Measurements from ENCODE around the gene SYTL2. TPM values are rescaled to one million over a fixed set of nuclear protein-coding genes. Genes with fewer than 3 reads are reported as not detected.

SYTL2 gene
- total and polyA plus RNA-seq, 9 donors = 4.2 to 26.1 (median 8.2) TPM

DNA sequence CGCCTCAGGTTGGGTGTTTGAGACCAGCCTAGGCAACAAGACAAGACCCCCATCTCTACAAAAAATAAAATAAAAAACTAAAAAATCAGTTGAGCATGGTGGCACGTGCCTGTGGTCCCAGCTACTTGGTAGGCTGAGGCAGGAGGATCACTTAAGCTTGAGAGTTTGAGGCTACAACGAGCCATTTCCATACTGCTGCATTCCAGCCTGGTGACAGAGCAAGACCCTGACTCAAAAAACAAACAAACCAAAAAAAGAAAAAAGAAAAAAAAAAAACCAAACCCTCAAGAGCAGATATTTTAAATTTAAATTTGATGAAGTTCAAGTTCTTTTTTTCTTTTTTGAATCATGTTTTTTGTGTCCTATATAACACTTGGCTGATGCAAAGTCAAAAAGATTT lies 37.1 kb upstream of the SYTL2 start:
- no peak overlapping the region for H3K4me3 ChIP-seq
- DNase-seq = no peak
- intact Hi-C loops (cut with DNase I) = no loop called here
- no peaks in the 10 kb centered on the region for H3K27me3 ChIP-seq
- H3K9me3 ChIP-seq = no peaks in the 10 kb centered on the region
- no peaks in the 10 kb centered on the region for H3K4me1 ChIP-seq (ENCODE audit: insufficient read depth)
- no peak for TF ChIP-seq POLR2A (IDR thresholded peaks at IDR 0.05)
- TF ChIP-seq, protein P1, sequence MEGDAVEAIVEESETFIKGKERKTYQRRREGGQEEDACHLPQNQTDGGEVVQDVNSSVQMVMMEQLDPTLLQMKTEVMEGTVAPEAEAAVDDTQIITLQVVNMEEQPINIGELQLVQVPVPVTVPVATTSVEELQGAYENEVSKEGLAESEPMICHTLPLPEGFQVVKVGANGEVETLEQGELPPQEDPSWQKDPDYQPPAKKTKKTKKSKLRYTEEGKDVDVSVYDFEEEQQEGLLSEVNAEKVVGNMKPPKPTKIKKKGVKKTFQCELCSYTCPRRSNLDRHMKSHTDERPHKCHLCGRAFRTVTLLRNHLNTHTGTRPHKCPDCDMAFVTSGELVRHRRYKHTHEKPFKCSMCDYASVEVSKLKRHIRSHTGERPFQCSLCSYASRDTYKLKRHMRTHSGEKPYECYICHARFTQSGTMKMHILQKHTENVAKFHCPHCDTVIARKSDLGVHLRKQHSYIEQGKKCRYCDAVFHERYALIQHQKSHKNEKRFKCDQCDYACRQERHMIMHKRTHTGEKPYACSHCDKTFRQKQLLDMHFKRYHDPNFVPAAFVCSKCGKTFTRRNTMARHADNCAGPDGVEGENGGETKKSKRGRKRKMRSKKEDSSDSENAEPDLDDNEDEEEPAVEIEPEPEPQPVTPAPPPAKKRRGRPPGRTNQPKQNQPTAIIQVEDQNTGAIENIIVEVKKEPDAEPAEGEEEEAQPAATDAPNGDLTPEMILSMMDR (IDR thresholded peaks at IDR 0.05) = no peak
- no peak for TF ChIP-seq EP300 (IDR thresholded peaks at IDR 0.05)
- no peaks in the 10 kb centered on the region for H3K36me3 ChIP-seq
- no peak overlapping the region for H3K27ac ChIP-seq
- WGBS, 3 donors = 92 to 94% (median 93%) methylated on average over 3 of the region's 3 CpGs

DNA sequence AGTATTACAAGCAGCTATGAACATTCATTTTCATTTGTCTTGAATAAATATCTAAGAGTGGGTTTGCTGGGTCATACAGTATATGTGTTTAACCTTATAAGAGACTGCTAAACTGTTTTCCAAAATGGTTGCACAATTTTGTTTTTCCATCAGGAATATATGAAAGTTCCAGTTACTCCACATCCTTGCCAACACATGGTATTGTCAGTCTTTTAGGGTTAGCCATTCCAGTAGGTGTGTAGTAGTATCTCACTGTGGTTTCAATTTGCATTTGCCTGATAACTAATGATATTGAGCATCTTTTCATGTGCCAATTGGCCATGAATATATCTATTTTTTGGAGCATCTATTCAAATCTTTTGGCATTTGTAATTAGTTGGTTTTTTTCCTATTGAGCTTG lies 36.5 kb upstream of the SYTL2 start:
- no peak for DNase-seq
- no peaks in the 10 kb centered on the region for H3K36me3 ChIP-seq
- TF ChIP-seq EP300 (IDR thresholded peaks at IDR 0.05) = no peak
- no peak for TF ChIP-seq POLR2A (IDR thresholded peaks at IDR 0.05)
- TF ChIP-seq, protein P1 (IDR thresholded peaks at IDR 0.05) = no peak
- no peaks in the 10 kb centered on the region for H3K27me3 ChIP-seq
- no peak overlapping the region for H3K4me3 ChIP-seq
- no peaks in the 10 kb centered on the region for H3K9me3 ChIP-seq
- intact Hi-C loops (cut with DNase I) = no loop called here
- no peaks in the 10 kb centered on the region for H3K4me1 ChIP-seq (ENCODE audit: insufficient read depth)
- H3K27ac ChIP-seq = no peak overlapping the region

DNA sequence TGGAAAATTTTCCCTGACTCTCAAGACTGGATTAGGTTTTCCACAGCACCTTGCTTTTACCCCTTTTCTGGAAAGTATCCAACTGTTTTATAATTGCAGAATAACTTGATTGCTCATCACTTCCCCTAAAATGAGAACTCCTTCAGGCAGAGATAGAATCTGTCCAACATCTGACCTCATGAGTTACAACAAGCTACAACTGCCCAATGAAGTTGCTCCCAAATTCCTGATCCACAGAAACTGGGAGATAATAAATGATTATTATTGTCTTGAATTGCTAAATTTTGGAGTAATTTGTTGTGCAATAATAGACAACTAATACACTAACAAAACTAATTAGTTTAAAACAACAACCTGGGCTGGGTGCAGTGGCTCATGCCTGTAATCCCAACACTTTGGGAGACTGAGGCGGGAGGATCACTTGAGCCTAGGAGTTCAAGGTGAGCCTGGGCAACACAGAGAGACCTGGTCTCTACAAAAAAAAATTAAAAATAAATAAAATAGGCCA lies 34.2 kb upstream of the SYTL2 start:
- no peaks in the 10 kb centered on the region for H3K36me3 ChIP-seq
- no peaks in the 10 kb centered on the region for H3K4me1 ChIP-seq (ENCODE audit: insufficient read depth)
- no peak overlapping the region for H3K27ac ChIP-seq
- TF ChIP-seq, protein P1 (IDR thresholded peaks at IDR 0.05) = no peak
- TF ChIP-seq POLR2A (IDR thresholded peaks at IDR 0.05) = no peak
- no peak for TF ChIP-seq EP300 (IDR thresholded peaks at IDR 0.05)
- H3K4me3 ChIP-seq = no peak overlapping the region
- intact Hi-C loops (cut with DNase I) = no loop called here
- WGBS, 3 donors = 97 to 100% (median 100%) methylated on average over 1 of the region's 1 CpG
- no peaks in the 10 kb centered on the region for H3K9me3 ChIP-seq
- no peaks in the 10 kb centered on the region for H3K27me3 ChIP-seq
- DNase-seq = no peak

DNA sequence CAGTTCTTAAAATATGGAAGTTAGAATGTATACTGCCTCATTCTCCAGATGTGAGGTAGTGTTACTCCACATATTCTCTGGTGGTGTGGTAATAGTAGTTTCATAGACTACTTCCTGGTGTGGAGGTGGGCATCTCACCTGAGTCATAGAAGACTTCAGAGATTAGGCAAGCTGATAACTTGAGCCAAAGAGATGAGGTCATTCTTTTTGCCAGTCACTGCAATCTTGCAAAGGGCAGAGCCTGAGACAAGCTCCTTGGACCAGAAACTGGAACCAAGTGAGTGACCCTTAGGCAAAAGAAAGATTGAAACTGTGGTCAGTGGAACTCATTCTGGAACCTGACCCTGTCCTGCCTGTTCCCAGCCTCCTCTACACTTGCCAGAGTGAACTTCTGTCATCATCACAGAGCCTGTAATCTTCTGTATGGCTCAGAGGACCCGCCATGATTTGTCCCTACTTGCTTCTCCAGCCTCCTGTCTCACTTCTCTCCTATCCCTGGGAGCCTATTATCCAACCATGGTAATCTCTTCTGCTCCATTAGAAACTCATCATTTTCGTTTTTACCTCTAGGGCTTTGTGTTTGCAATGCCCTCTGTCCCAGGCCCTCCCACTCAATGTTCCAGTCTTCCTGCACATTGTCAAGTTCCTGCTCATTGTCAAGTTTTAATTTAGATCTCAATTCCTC lies 33.6 kb upstream of the SYTL2 start:
- no peaks in the 10 kb centered on the region for H3K9me3 ChIP-seq
- 58 to 64% (median 62%) methylated on average over 2 of the region's 2 CpGs for WGBS, 3 donors
- TF ChIP-seq, protein P1 (IDR thresholded peaks at IDR 0.05) = no peak
- TF ChIP-seq POLR2A (IDR thresholded peaks at IDR 0.05) (no peak), EP300 (IDR thresholded peaks at IDR 0.05) (no peak)
- H3K4me3 ChIP-seq = no peak overlapping the region
- H3K36me3 ChIP-seq = no peaks in the 10 kb centered on the region
- intact Hi-C loops (cut with DNase I) = no loop called here
- DNase-seq = no peak
- no peak overlapping the region for H3K27ac ChIP-seq
- no peaks in the 10 kb centered on the region for H3K4me1 ChIP-seq (ENCODE audit: insufficient read depth)
- H3K27me3 ChIP-seq = no peaks in the 10 kb centered on the region

Measured in ovary (tissue), 9 donors.